Measurements from ENCODE around the gene EYS. TPM values are rescaled to one million over a fixed set of nuclear protein-coding genes. Genes with fewer than 3 reads are reported as not detected.

EYS gene
- total RNA-seq, 2 experiments from 2014 or later: not detected

DNA sequence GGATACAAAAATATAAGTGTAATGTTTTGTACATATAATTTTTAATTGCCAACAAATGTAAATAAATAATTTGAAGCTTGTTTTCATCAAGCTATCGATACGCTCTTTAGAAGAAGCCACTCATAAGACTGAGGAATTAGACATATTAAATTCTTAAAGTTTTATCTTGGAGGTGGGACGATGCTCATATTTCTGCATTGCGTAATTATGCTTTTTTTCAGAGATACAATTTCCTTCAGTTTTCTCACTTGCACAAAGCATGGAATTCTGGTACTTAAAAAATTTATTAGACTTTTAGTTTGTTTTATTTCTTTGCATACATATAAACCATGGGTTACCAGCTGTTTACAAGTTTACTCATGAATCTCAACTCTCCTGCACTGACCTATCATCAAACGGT lies 980.0 kb downstream of the EYS start:
- Histone ChIP-seq H3K27me3 (ENCODE audit: control insufficient read depth in 1 of 2, insufficient read depth in 2 of 2, low read length in 2 of 2) (no peaks in the 10 kb centered on the region), H3K9me3 (ENCODE audit: control insufficient read depth in 1 of 2, insufficient read depth in 1 of 2, low read length in 2 of 2) (peaks cover 0 to 15% of the 10 kb centered on the region in 2 experiments), H3K27ac (ENCODE audit: low read depth in 1 of 2, low read length in 2 of 2) (no peak overlapping the region), H3K36me3 (ENCODE audit: insufficient read depth, low read length) (no peaks in the 10 kb centered on the region), H3K4me3 (ENCODE audit: low read length) (no peak overlapping the region), H3K4me1 (ENCODE audit: insufficient read depth, low read length) (no peaks in the 10 kb centered on the region)
- POLR2A ChIA-PET: no interaction called here
- intact Hi-C loops (cut with DNase I, micrococcal nuclease): no loop called here
- Mint-ChIP-seq H3K4me1 (ENCODE audit: low read depth) (no peaks in the 10 kb centered on the region), H3K9me3 (peaks cover 9% of the 10 kb centered on the region), H3K27me3 (no peaks in the 10 kb centered on the region), H3K4me3 (no peak overlapping the region), H3K27ac (no peak overlapping the region), H3K36me3 (ENCODE audit: low read depth) (no peaks in the 10 kb centered on the region)
- DNase-seq (no peak), ATAC-seq (ENCODE audit: poor library complexity) (no peak)
- CTCF ChIA-PET: no interaction called here
- TF ChIP-seq, protein P1, sequence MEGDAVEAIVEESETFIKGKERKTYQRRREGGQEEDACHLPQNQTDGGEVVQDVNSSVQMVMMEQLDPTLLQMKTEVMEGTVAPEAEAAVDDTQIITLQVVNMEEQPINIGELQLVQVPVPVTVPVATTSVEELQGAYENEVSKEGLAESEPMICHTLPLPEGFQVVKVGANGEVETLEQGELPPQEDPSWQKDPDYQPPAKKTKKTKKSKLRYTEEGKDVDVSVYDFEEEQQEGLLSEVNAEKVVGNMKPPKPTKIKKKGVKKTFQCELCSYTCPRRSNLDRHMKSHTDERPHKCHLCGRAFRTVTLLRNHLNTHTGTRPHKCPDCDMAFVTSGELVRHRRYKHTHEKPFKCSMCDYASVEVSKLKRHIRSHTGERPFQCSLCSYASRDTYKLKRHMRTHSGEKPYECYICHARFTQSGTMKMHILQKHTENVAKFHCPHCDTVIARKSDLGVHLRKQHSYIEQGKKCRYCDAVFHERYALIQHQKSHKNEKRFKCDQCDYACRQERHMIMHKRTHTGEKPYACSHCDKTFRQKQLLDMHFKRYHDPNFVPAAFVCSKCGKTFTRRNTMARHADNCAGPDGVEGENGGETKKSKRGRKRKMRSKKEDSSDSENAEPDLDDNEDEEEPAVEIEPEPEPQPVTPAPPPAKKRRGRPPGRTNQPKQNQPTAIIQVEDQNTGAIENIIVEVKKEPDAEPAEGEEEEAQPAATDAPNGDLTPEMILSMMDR (IDR thresholded peaks at IDR 0.05): no peak

DNA sequence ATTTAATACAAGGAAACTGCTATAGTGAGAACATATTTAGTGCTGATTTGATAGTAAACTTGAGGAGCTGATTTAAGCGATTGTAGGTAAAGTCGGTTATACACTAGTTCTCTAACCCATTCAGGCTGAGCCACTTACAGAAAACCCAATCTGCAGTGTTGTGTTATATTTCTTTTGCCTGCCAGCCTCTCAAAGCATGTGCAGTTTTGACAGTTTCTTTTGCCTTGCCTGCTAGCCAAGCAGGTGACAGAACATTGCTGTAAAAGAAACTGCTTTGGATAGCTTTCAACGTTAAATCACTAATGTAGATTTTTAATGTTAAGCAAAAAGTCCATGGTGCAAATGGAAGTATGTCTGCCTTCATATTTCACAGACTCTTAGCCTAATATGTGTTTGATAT lies 982.9 kb downstream of the EYS start:
- H3K9me3 Mint-ChIP-seq: peaks cover 9% of the 10 kb centered on the region
- Histone ChIP-seq H3K27ac (ENCODE audit: low read depth in 1 of 2, low read length in 2 of 2) (no peak overlapping the region), H3K9me3 (ENCODE audit: control insufficient read depth in 1 of 2, insufficient read depth in 1 of 2, low read length in 2 of 2) (peaks cover 0 to 11% of the 10 kb centered on the region in 2 experiments), H3K36me3 (ENCODE audit: insufficient read depth, low read length) (no peaks in the 10 kb centered on the region), H3K4me3 (ENCODE audit: low read length) (no peak overlapping the region), H3K4me1 (ENCODE audit: insufficient read depth, low read length) (no peaks in the 10 kb centered on the region), H3K27me3 (ENCODE audit: control insufficient read depth in 1 of 2, insufficient read depth in 2 of 2, low read length in 2 of 2) (no peaks in the 10 kb centered on the region)
- TF ChIP-seq, protein P1 (IDR thresholded peaks at IDR 0.05): no peak
- no peak overlapping the region for H3K4me3 Mint-ChIP-seq
- ChIA-PET CTCF (no interaction called here), POLR2A (no interaction called here)
- intact Hi-C loops (cut with DNase I, micrococcal nuclease): no loop called here
- DNase-seq (no peak), ATAC-seq (ENCODE audit: poor library complexity) (no peak)
- no peaks in the 10 kb centered on the region for H3K4me1 Mint-ChIP-seq (ENCODE audit: low read depth)
- H3K27me3 Mint-ChIP-seq: no peaks in the 10 kb centered on the region
- H3K27ac Mint-ChIP-seq: no peak overlapping the region
- H3K36me3 Mint-ChIP-seq (ENCODE audit: low read depth): no peaks in the 10 kb centered on the region

DNA sequence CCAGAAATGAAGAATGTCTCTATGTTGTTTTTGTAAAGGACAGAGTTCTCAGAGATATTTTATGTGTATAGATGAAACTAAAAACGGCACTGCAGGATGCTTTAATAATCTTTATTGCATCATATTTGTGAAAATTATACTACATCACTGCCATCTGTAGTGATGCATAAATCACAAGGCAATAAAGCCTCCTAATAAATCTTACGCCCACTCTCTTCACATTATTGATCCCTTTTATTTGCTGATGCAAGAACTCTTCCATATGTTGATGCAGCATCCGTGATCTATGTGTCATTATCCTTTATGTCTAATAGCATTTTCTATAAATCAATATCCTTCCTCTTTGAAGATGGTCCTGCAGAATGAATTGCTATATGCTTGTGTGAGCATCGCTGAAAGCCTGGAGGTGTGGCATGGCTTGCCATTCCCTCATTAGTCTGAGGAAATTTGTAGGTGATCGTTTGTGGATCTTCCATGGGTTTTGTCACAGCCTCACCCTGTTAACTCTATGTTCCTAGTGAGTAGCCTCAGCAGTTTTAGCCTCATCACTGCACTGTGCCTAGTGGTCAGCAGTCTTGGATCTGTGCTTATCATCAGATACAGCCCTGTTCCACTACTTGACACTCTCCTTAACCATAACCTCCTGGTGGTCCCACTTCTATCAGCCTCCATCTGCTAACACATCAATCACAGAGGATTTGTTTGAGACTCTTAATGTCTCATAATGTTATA lies 983.5 kb downstream of the EYS start:
- Mint-ChIP-seq H3K4me3 (no peak overlapping the region), H3K36me3 (ENCODE audit: low read depth) (no peaks in the 10 kb centered on the region), H3K27ac (no peak overlapping the region), H3K4me1 (ENCODE audit: low read depth) (no peaks in the 10 kb centered on the region), H3K9me3 (peaks cover 13% of the 10 kb centered on the region), H3K27me3 (no peaks in the 10 kb centered on the region)
- ChIA-PET POLR2A (no interaction called here), CTCF (no interaction called here)
- TF ChIP-seq, protein P1 (IDR thresholded peaks at IDR 0.05): no peak
- ATAC-seq (ENCODE audit: poor library complexity) (no peak), DNase-seq (no peak)
- H3K4me1 ChIP-seq (ENCODE audit: insufficient read depth, low read length): no peaks in the 10 kb centered on the region
- H3K9me3 ChIP-seq (ENCODE audit: control insufficient read depth in 1 of 2, insufficient read depth in 1 of 2, low read length in 2 of 2): peaks cover 0 to 7% of the 10 kb centered on the region in 2 experiments
- intact Hi-C loops (cut with DNase I, micrococcal nuclease): no loop called here
- H3K36me3 ChIP-seq (ENCODE audit: insufficient read depth, low read length): no peaks in the 10 kb centered on the region
- no peak overlapping the region for H3K4me3 ChIP-seq (ENCODE audit: low read length)
- H3K27me3 ChIP-seq (ENCODE audit: control insufficient read depth in 1 of 2, insufficient read depth in 2 of 2, low read length in 2 of 2): no peaks in the 10 kb centered on the region
- no peak overlapping the region for H3K27ac ChIP-seq (ENCODE audit: low read depth in 1 of 2, low read length in 2 of 2)
